ENCODE data around the gene VPS41. TPM values are rescaled to one million over a fixed set of nuclear protein-coding genes. Genes with fewer than 3 reads are reported as not detected.
A peak's percentile ranks its signal among the peaks of the same experiment; 100 is the strongest.

Gene VPS41
- total RNA-seq, 1 donor from 2014 or later, result 108 TPM

GRCh38 chr7:38880035-38880434 lies 29.0 kb downstream of the VPS41 start:
- no peaks in the 10 kb centered on the region for H3K9me3 Mint-ChIP-seq (ENCODE audit: unreplicated experiment)
- H3K4me1 Mint-ChIP-seq (ENCODE audit: low read depth, unreplicated experiment), result peaks cover 7% of the 10 kb centered on the region
- no peak overlapping the region for H3K4me3 Mint-ChIP-seq (ENCODE audit: unreplicated experiment)
- TF ChIP-seq CTCF (IDR thresholded peaks at IDR 0.05; ENCODE audit: partially characterized antibody, unreplicated experiment), result no peak
- DNase-seq, result no peak
- H3K36me3 Mint-ChIP-seq (ENCODE audit: unreplicated experiment), result no peaks in the 10 kb centered on the region
- H3K27me3 Mint-ChIP-seq (ENCODE audit: unreplicated experiment), result peaks cover 2% of the 10 kb centered on the region
- no peak overlapping the region for H3K27ac Mint-ChIP-seq (ENCODE audit: unreplicated experiment)

- H3K9me3 Mint-ChIP-seq (ENCODE audit: unreplicated experiment), result no peaks in the 10 kb centered on the region
- TF ChIP-seq CTCF (IDR thresholded peaks at IDR 0.05; ENCODE audit: partially characterized antibody, unreplicated experiment), result no peak
- peaks cover 7% of the 10 kb centered on the region for H3K4me1 Mint-ChIP-seq (ENCODE audit: low read depth, unreplicated experiment)
- no peak for DNase-seq
- no peaks in the 10 kb centered on the region for H3K36me3 Mint-ChIP-seq (ENCODE audit: unreplicated experiment)
- H3K27ac Mint-ChIP-seq (ENCODE audit: unreplicated experiment), result no peak overlapping the region
- H3K27me3 Mint-ChIP-seq (ENCODE audit: unreplicated experiment), result peaks cover 2% of the 10 kb centered on the region
- H3K4me3 Mint-ChIP-seq (ENCODE audit: unreplicated experiment), result no peak overlapping the region
These were observed 30.1 kb downstream of the VPS41 start for GRCh38 chr7:38878694-38879457.

GRCh38 chr7:38873433-38873832 lies 35.6 kb downstream of the VPS41 start:
- H3K36me3 Mint-ChIP-seq (ENCODE audit: unreplicated experiment), result no peaks in the 10 kb centered on the region
- no peaks in the 10 kb centered on the region for H3K27me3 Mint-ChIP-seq (ENCODE audit: unreplicated experiment)
- H3K27ac Mint-ChIP-seq (ENCODE audit: unreplicated experiment), result no peak overlapping the region
- H3K9me3 Mint-ChIP-seq (ENCODE audit: unreplicated experiment), result no peaks in the 10 kb centered on the region
- H3K4me1 Mint-ChIP-seq (ENCODE audit: low read depth, unreplicated experiment), result peaks cover 9% of the 10 kb centered on the region
- no peak for TF ChIP-seq CTCF (IDR thresholded peaks at IDR 0.05; ENCODE audit: partially characterized antibody, unreplicated experiment)
- no peak overlapping the region for H3K4me3 Mint-ChIP-seq (ENCODE audit: unreplicated experiment)
- no peak for DNase-seq

GRCh38 chr7:38872202-38872601 lies 36.8 kb downstream of the VPS41 start:
- Mint-ChIP-seq H3K9me3 (ENCODE audit: unreplicated experiment) (no peaks in the 10 kb centered on the region), H3K27me3 (ENCODE audit: unreplicated experiment) (no peaks in the 10 kb centered on the region), H3K4me1 (ENCODE audit: low read depth, unreplicated experiment) (peaks cover 9% of the 10 kb centered on the region), H3K27ac (ENCODE audit: unreplicated experiment) (no peak overlapping the region), H3K4me3 (ENCODE audit: unreplicated experiment) (no peak overlapping the region), H3K36me3 (ENCODE audit: unreplicated experiment) (no peaks in the 10 kb centered on the region)
- no peak for TF ChIP-seq CTCF (IDR thresholded peaks at IDR 0.05; ENCODE audit: partially characterized antibody, unreplicated experiment)
- DNase-seq, result no peak

GRCh38 chr7:38870147-38870546 lies 38.8 kb downstream of the VPS41 start:
- Mint-ChIP-seq H3K4me1 (ENCODE audit: low read depth, unreplicated experiment) (peaks cover 9% of the 10 kb centered on the region), H3K36me3 (ENCODE audit: unreplicated experiment) (no peaks in the 10 kb centered on the region), H3K27ac (ENCODE audit: unreplicated experiment) (peak overlapping the region; percentile 73), H3K9me3 (ENCODE audit: unreplicated experiment) (no peaks in the 10 kb centered on the region), H3K27me3 (ENCODE audit: unreplicated experiment) (no peaks in the 10 kb centered on the region), H3K4me3 (ENCODE audit: unreplicated experiment) (no peak overlapping the region)
- no peak for DNase-seq
- no peak for TF ChIP-seq CTCF (IDR thresholded peaks at IDR 0.05; ENCODE audit: partially characterized antibody, unreplicated experiment)
